H1 (cell line): ENCODE data around the gene RTN4IP1. TPM values are rescaled to one million over a fixed set of nuclear protein-coding genes. Genes with fewer than 3 reads are reported as not detected.

Source experiments
- CHD7 ChIP-seq: fragments of 300-600 bp; sonication (generic); IDR thresholded peaks from 2 replicates; pipeline ENCODE4 v1.7.1; 2012; ENCODE audit warnings: low read length, moderate library complexity, mild to moderate bottlenecking, inconsistent platforms; ENCODE audit not compliant: insufficient replicate concordance
- HDAC2 ChIP-seq, 2 experiments: fragments of 300-600 bp in 1 of 2; sonication (generic) in 1 of 2; IDR thresholded peaks; 2 replicates each; pipeline ENCODE4 v1.6.1; 2011 to 2012; ENCODE audit warnings: low read depth in 2 of 2, low read length in 2 of 2, mild to moderate bottlenecking in 2 of 2, moderate library complexity in 2 of 2, borderline replicate concordance in 1 of 2, inconsistent platforms in 1 of 2
- NANOG ChIP-seq: IDR thresholded peaks from 2 replicates; pipeline ENCODE4 v1.6.1; 2011; ENCODE audit warnings: low read length, low read depth, mild to moderate bottlenecking, inconsistent platforms; ENCODE audit not compliant: insufficient read depth, poor library complexity, severe bottlenecking
- SIN3A ChIP-seq, 2 experiments: IDR thresholded peaks in 1 of 2; conservative IDR thresholded peaks in 1 of 2; 2 replicates each; pipeline ENCODE4 v1.6.1; 2011 to 2012; ENCODE audit warnings: low read length in 2 of 2, improper control_type of control experiment in 1 of 2, low read depth in 1 of 2, mild to moderate bottlenecking in 1 of 2
- SUZ12 ChIP-seq: fragments of 200-600 bp; sonication (generic); IDR thresholded peaks from 2 replicates; pipeline ENCODE4 v1.6.1; 2012; ENCODE audit warnings: mild to moderate bottlenecking, inconsistent platforms, low read length, moderate library complexity, mixed read lengths
- TCF12 ChIP-seq: IDR thresholded peaks from 2 replicates; pipeline ENCODE4 v1.6.1; 2011; ENCODE audit warnings: low read depth, mild to moderate bottlenecking, low read length
- TEAD4 ChIP-seq: IDR thresholded peaks from 2 replicates; pipeline ENCODE4 v1.6.1; 2012; ENCODE audit warnings: low read depth, low read length, inconsistent platforms, mixed read lengths
- polyA plus RNA-seq, 7 experiments: library from polyadenylated mRNA; depleted of rRNA in 3 of 7; stranded (reverse) in 5 of 7; unstranded in 2 of 7; fragments of >200 nt in 5 of 7; fragments of 200-250 nt in 2 of 7; gene quantifications; 1 replicate in 5 of 7; 2 replicates in 1 of 7; 4 replicates in 1 of 7; pipeline versions ENCODE4 v1.2.1 to v1.2.3, GENCODE V29; 2011 to 2013; ENCODE audit warnings: missing spikeins in 2 of 7, mixed read lengths in 2 of 7
- total RNA-seq: library from RNA; stranded (reverse); fragmentation: NEBNext Ultra II Directional; extraction: Animal tissue kit (Norgen Biotek cat#: 25700); gene quantifications from 2 replicates; pipeline ENCODE4 v1.2.1, GENCODE V29; 2021

RTN4IP1 gene
- total and polyA plus RNA-seq, 2 of the 8 experiments (the other 6 are each of a cell fraction or from before 2014, with no cell fraction given): 14.6 to 19.5 TPM

- TF ChIP-seq CHD7 (no peak), NANOG (no peak), SUZ12 (no peak), TEAD4 (no peak), HDAC2 (IDR thresholded peaks at IDR 0.05; ENCODE audit: borderline replicate concordance in 1 of 2, low read depth in 2 of 2, low read length in 2 of 2) (no peak), SIN3A (conservative IDR thresholded peaks at IDR 0.05 in 1 of 2, IDR thresholded peaks at IDR 0.05 in 1 of 2; ENCODE audit: low read depth in 1 of 2, low read length in 2 of 2) (no peak), TCF12 (no peak)
Observed at GRCh38 chr6:106557837-106558236, 71.5 kb downstream of the RTN4IP1 start (continued).
